Measurements from ENCODE around the gene KCNE1.

Gene KCNE1

GRCh38 chr21:34518301-34518700 lies 6.3 kb upstream of the KCNE1 start:
- no peak for TF ChIP-seq CTCF (IDR thresholded peaks at IDR 0.05; ENCODE audit: control insufficient read depth, insufficient read depth, low read depth, low read length, missing control alignments)
- no peak for DNase-seq (ENCODE audit: low read depth)
- H3K4me3 ChIP-seq (ENCODE audit: control insufficient read depth, low read depth, low read length): no peak overlapping the region

- TF ChIP-seq CTCF (IDR thresholded peaks at IDR 0.05; ENCODE audit: control insufficient read depth, insufficient read depth, low read depth, low read length, missing control alignments): peak; percentile 32
- no peak overlapping the region for H3K4me3 ChIP-seq (ENCODE audit: control insufficient read depth, low read depth, low read length)
- no peak for DNase-seq (ENCODE audit: low read depth)
Measured at GRCh38 chr21:34517491-34518245, 5.7 kb upstream of the KCNE1 start.

GRCh38 chr21:34517039-34517438 lies 5.0 kb upstream of the KCNE1 start:
- no peak for DNase-seq (ENCODE audit: low read depth)
- TF ChIP-seq CTCF (IDR thresholded peaks at IDR 0.05; ENCODE audit: control insufficient read depth, insufficient read depth, low read depth, low read length, missing control alignments): no peak
- H3K4me3 ChIP-seq (ENCODE audit: control insufficient read depth, low read depth, low read length): no peak overlapping the region

- TF ChIP-seq CTCF (IDR thresholded peaks at IDR 0.05; ENCODE audit: control insufficient read depth, insufficient read depth, low read depth, low read length, missing control alignments): no peak
- no peak overlapping the region for H3K4me3 ChIP-seq (ENCODE audit: control insufficient read depth, low read depth, low read length)
- no peak for DNase-seq (ENCODE audit: low read depth)
Measured at GRCh38 chr21:34514576-34515115, 2.6 kb upstream of the KCNE1 start.

GRCh38 chr21:34513129-34513675 lies 1.2 kb upstream of the KCNE1 start:
- no peak overlapping the region for H3K4me3 ChIP-seq (ENCODE audit: control insufficient read depth, low read depth, low read length)
- no peak for TF ChIP-seq CTCF (IDR thresholded peaks at IDR 0.05; ENCODE audit: control insufficient read depth, insufficient read depth, low read depth, low read length, missing control alignments)
- no peak for DNase-seq (ENCODE audit: low read depth)

GRCh38 chr21:34511181-34511580 lies 829 bp downstream of the KCNE1 start:
- DNase-seq (ENCODE audit: low read depth): no peak
- TF ChIP-seq CTCF (IDR thresholded peaks at IDR 0.05; ENCODE audit: control insufficient read depth, insufficient read depth, low read depth, low read length, missing control alignments): no peak
- no peak overlapping the region for H3K4me3 ChIP-seq (ENCODE audit: control insufficient read depth, low read depth, low read length)

Data from AG09309 (cell line).